Neural cell (in vitro differentiated cells): ENCODE results near the gene AMH. TPM values are rescaled to one million over a fixed set of nuclear protein-coding genes. Genes with fewer than 3 reads are reported as not detected.
A peak's percentile ranks its signal among the peaks of the same experiment; 100 is the strongest.

ENCODE experiments used
- H2AFZ ChIP-seq: fragments of 200-600, 300-800 bp; sonication (generic), shearing (Covaris generic); 2 replicates; pipeline ENCODE4 v1.6.0; 2014; ENCODE audit warnings: low read depth, mild to moderate bottlenecking, antibody characterized with exemption, low read length, moderate library complexity
- H3F3A ChIP-seq: fragments of 200-600 bp; shearing (Covaris generic); 2 replicates; pipeline ENCODE4 v1.6.1; 2016; ENCODE audit warnings: mild to moderate bottlenecking, moderate library complexity, mixed read lengths, antibody characterized with exemption, low read length; ENCODE audit not compliant: insufficient read depth, poor library complexity, severe bottlenecking
- H3K27ac ChIP-seq: fragments of 200-600, 300-800 bp; sonication (generic), shearing (Covaris generic); 2 replicates; pipeline ENCODE4 v1.5.1; 2014; ENCODE audit warnings: mild to moderate bottlenecking, low read length, moderate library complexity
- H3K27me3 ChIP-seq: fragments of 300-800, 200-600 bp; sonication (generic), shearing (Covaris generic); 2 replicates; pipeline ENCODE4 v1.6.0; 2014; ENCODE audit warnings: mild to moderate bottlenecking, low read depth, low read length, moderate library complexity; ENCODE audit not compliant: insufficient read depth
- H3K36me3 ChIP-seq: fragments of 300-800, 200-600 bp; sonication (generic), shearing (Covaris generic); 2 replicates; pipeline ENCODE4 v1.5.1; 2014; ENCODE audit warnings: mild to moderate bottlenecking, antibody characterized with exemption, low read length, moderate library complexity; ENCODE audit not compliant: insufficient read depth
- H3K4me2 ChIP-seq: fragments of 300-800, 200-600 bp; sonication (generic), shearing (Covaris generic); 2 replicates; pipeline ENCODE4 v1.6.0; 2014; ENCODE audit warnings: mild to moderate bottlenecking, low read length
- H3K4me3 ChIP-seq: fragments of 300-800, 200-600 bp; sonication (generic), shearing (Covaris generic); 2 replicates; pipeline ENCODE4 v1.5.1; 2014; ENCODE audit warnings: mild to moderate bottlenecking, low read length, moderate library complexity
- H3K79me2 ChIP-seq: fragments of 200-600 bp; shearing (Covaris generic); replicated peaks from 2 replicates; pipeline ENCODE4 v1.6.0; 2014; ENCODE audit warnings: mild to moderate bottlenecking, low read length, moderate library complexity; ENCODE audit not compliant: insufficient read depth
- H3K9ac ChIP-seq: fragments of 300-800, 200-600 bp; sonication (generic), shearing (Covaris generic); 2 replicates; pipeline ENCODE4 v1.6.1; 2016; ENCODE audit warnings: mild to moderate bottlenecking, low read length, mixed read lengths
- H3K9me2 ChIP-seq: fragments of 200-600 bp; shearing (Covaris generic); 2 replicates; pipeline ENCODE4 v1.6.1; 2016; ENCODE audit warnings: mild to moderate bottlenecking, low read length, mixed read lengths; ENCODE audit not compliant: insufficient read depth
- H3K9me3 ChIP-seq: fragments of 200-600, 300-800 bp; sonication (generic), shearing (Covaris generic); 2 replicates; pipeline ENCODE4 v1.6.1; 2016; ENCODE audit warnings: mild to moderate bottlenecking, mixed run types, low read length, moderate library complexity, mixed read lengths
- H4K20me1 ChIP-seq: fragments of 200-600 bp; shearing (Covaris generic); 2 replicates; pipeline ENCODE4 v1.6.1; 2016; ENCODE audit warnings: mild to moderate bottlenecking, mixed run types; ENCODE audit not compliant: insufficient read depth
- CTCF ChIP-seq: fragments of 450-650 bp; IDR thresholded peaks from 2 replicates; pipeline ENCODE4 v1.5.1; 2014; ENCODE audit warnings: antibody characterized with exemption, mild to moderate bottlenecking, moderate library complexity; ENCODE audit not compliant: poor library complexity, severe bottlenecking
- EZH2 ChIP-seq: fragments of 200-600, 300-800 bp; shearing (Covaris generic), sonication (generic); IDR thresholded peaks from 2 replicates; pipeline ENCODE4 v1.6.1; 2014; ENCODE audit warnings: antibody characterized with exemption, low read length, borderline replicate concordance, mild to moderate bottlenecking; ENCODE audit not compliant: insufficient read depth, poor library complexity, severe bottlenecking
- MXI1 ChIP-seq: fragments of 450-650 bp; conservative IDR thresholded peaks from 2 replicates; pipeline ENCODE4 v1.6.1; 2014; ENCODE audit warnings: antibody characterized with exemption, mild to moderate bottlenecking; ENCODE audit not compliant: poor library complexity, severe bottlenecking
- POLR2AphosphoS5 ChIP-seq: IDR thresholded peaks from 2 replicates; pipeline ENCODE4 v1.6.1; 2012
- RAD21 ChIP-seq: fragments of 450-650 bp; conservative IDR thresholded peaks from 2 replicates; pipeline ENCODE4 v1.6.1; 2014; ENCODE audit warnings: antibody characterized with exemption, mild to moderate bottlenecking, moderate library complexity
- REST ChIP-seq: IDR thresholded peaks from 2 replicates; pipeline ENCODE4 v1.6.1; 2012; ENCODE audit warnings: borderline replicate concordance
- SMC3 ChIP-seq: fragments of 450-650 bp; conservative IDR thresholded peaks from 2 replicates; pipeline ENCODE4 v1.6.1; 2014; ENCODE audit warnings: antibody characterized with exemption, mild to moderate bottlenecking, moderate library complexity; ENCODE audit not compliant: poor library complexity
- TAF1 ChIP-seq: IDR thresholded peaks from 2 replicates; pipeline ENCODE4 v1.6.1; 2012; ENCODE audit warnings: low read depth
- polyA plus RNA-seq: library from polyadenylated mRNA; depleted of rRNA; stranded (reverse); fragments of >200 nt; gene quantifications from 2 replicates; pipeline ENCODE4 v1.2.3, GENCODE V29; 2014

AMH gene
- polyA plus RNA-seq, 1 donor from 2014 or later = 57.5 TPM

GRCh38 chr19:2291185-2291751, 42.1 kb downstream of the AMH start:
- H2AFZ ChIP-seq = no peak overlapping the region
- H3K36me3 ChIP-seq = no peaks in the 10 kb centered on the region
- H3K4me2 ChIP-seq = peak overlapping the region; percentile 62
- H4K20me1 ChIP-seq = no peaks in the 10 kb centered on the region
- H3K4me3 ChIP-seq = peak overlapping the region; percentile 69
- TF ChIP-seq MXI1 = peak; percentile 99
- TF ChIP-seq SMC3 = peak; percentile 32
- TF ChIP-seq CTCF = peak; percentile 44
- TF ChIP-seq EZH2 = peak; percentile 95
- TF ChIP-seq TAF1 = no peak
- no peak for TF ChIP-seq REST
- TF ChIP-seq RAD21 = no peak
- H3K9ac ChIP-seq = peak overlapping the region; percentile 23
- H3F3A ChIP-seq = no peaks in the 10 kb centered on the region
- peaks cover 56% of the 10 kb centered on the region for H3K27me3 ChIP-seq
- no peaks in the 10 kb centered on the region for H3K79me2 ChIP-seq
- H3K9me3 ChIP-seq = no peaks in the 10 kb centered on the region
- H3K9me2 ChIP-seq = no peaks in the 10 kb centered on the region
- H3K27ac ChIP-seq = no peak overlapping the region

- H3K9me2 ChIP-seq = no peaks in the 10 kb centered on the region
- H3K36me3 ChIP-seq = no peaks in the 10 kb centered on the region
- H3K4me3 ChIP-seq = no peak overlapping the region
- H3K9me3 ChIP-seq = no peaks in the 10 kb centered on the region
- H4K20me1 ChIP-seq = no peaks in the 10 kb centered on the region
- H3K79me2 ChIP-seq = no peaks in the 10 kb centered on the region
- H3F3A ChIP-seq = no peaks in the 10 kb centered on the region
- no peak overlapping the region for H2AFZ ChIP-seq
- no peak overlapping the region for H3K9ac ChIP-seq
- no peak overlapping the region for H3K27ac ChIP-seq
- peaks cover 26% of the 10 kb centered on the region for H3K27me3 ChIP-seq
- H3K4me2 ChIP-seq = no peak overlapping the region
- no peak for TF ChIP-seq EZH2
- no peak for TF ChIP-seq CTCF
- TF ChIP-seq REST = no peak
- TF ChIP-seq RAD21 = no peak
- peak; percentile 33 for TF ChIP-seq POLR2AphosphoS5
Observed at GRCh38 chr19:2294687-2295335, 45.7 kb downstream of the AMH start.
